ENCODE measurements around the gene OPN3. TPM values are rescaled to one million over a fixed set of nuclear protein-coding genes. Genes with fewer than 3 reads are reported as not detected.

Gene OPN3
- total and polyA plus RNA-seq, 9 of the 15 experiments (the other 6 are each of a cell fraction or from before 2014, with no cell fraction given), result 4.2 to 34.6 (median 17.0) TPM

DNA sequence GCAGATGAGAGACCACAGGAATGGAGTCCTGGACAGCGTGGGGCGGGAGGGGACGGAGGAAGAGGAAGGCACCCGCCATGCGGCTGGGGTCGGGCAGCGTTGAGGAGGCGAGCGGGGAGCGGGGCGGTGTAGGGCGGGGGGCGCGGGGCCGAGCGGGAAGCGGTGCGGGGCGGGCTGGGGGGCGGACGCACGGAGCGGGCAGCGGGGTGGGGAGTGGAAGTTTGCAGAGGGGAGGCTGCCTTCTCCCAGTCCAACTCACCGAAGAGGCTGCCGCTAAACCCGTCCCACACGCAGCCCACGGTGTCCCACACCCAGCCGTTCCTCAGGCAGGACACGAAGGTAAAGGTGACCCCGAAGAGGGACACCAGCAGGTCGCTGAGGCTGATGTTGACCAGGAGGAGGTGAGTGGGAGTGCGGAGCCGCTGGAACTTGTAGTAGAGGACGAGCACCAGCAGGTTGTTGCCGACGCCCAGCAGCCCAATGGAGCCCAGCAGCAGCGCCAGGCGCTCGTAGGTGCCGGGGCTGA is 483 bp downstream of the OPN3 start (continued):
- TF ChIP-seq, protein P1, sequence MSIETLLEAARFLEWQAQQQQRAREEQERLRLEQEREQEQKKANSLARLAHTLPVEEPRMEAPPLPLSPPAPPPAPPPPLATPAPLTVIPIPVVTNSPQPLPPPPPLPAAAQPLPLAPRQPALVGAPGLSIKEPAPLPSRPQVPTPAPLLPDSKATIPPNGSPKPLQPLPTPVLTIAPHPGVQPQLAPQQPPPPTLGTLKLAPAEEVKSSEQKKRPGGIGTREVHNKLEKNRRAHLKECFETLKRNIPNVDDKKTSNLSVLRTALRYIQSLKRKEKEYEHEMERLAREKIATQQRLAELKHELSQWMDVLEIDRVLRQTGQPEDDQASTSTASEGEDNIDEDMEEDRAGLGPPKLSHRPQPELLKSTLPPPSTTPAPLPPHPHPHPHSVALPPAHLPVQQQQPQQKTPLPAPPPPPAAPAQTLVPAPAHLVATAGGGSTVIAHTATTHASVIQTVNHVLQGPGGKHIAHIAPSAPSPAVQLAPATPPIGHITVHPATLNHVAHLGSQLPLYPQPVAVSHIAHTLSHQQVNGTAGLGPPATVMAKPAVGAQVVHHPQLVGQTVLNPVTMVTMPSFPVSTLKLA (conservative IDR thresholded peaks at IDR 0.05), result 0 out of 4 replicates have a peak, but pooled peaks of 1 of the 2 experiments have one; percentile 2
- TF ChIP-seq, protein P2, sequence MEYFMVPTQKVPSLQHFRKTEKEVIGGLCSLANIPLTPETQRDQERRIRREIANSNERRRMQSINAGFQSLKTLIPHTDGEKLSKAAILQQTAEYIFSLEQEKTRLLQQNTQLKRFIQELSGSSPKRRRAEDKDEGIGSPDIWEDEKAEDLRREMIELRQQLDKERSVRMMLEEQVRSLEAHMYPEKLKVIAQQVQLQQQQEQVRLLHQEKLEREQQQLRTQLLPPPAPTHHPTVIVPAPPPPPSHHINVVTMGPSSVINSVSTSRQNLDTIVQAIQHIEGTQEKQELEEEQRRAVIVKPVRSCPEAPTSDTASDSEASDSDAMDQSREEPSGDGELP (CRISPR knock-in tag; IDR thresholded peaks at IDR 0.05; ENCODE audit: borderline replicate concordance), result peak; percentile 37; the same call in 1 of the 2 replicates
- no peak for TF ChIP-seq RAD21 (CRISPR knock-in tag; conservative IDR thresholded peaks at IDR 0.05 in 1 of 2, IDR thresholded peaks at IDR 0.05 in 1 of 2)
- TF ChIP-seq NUFIP1 (IDR thresholded peaks at IDR 0.05; ENCODE audit: partially characterized antibody), result no peak
- TF ChIP-seq, protein P3, sequence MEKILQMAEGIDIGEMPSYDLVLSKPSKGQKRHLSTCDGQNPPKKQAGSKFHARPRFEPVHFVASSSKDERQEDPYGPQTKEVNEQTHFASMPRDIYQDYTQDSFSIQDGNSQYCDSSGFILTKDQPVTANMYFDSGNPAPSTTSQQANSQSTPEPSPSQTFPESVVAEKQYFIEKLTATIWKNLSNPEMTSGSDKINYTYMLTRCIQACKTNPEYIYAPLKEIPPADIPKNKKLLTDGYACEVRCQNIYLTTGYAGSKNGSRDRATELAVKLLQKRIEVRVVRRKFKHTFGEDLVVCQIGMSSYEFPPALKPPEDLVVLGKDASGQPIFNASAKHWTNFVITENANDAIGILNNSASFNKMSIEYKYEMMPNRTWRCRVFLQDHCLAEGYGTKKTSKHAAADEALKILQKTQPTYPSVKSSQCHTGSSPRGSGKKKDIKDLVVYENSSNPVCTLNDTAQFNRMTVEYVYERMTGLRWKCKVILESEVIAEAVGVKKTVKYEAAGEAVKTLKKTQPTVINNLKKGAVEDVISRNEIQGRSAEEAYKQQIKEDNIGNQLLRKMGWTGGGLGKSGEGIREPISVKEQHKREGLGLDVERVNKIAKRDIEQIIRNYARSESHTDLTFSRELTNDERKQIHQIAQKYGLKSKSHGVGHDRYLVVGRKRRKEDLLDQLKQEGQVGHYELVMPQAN (IDR thresholded peaks at IDR 0.05; ENCODE audit: borderline replicate concordance), result 0 out of 2 replicates have a peak, but pooled peaks have one; percentile 28
- TF ChIP-seq ZNF436 (CRISPR knock-in tag; IDR thresholded peaks at IDR 0.05), result no peak
- TF ChIP-seq CHD1 (IDR thresholded peaks at IDR 0.05; ENCODE audit: low read length), result peak; percentile 71
- no peak for TF ChIP-seq ARID2 (IDR thresholded peaks at IDR 0.05)
- TF ChIP-seq HDAC1 (IDR thresholded peaks at IDR 0.05), result peak in 1 of 2 experiments; percentile 53; a peak in 1 of 4 replicates
- TF ChIP-seq, protein P4, sequence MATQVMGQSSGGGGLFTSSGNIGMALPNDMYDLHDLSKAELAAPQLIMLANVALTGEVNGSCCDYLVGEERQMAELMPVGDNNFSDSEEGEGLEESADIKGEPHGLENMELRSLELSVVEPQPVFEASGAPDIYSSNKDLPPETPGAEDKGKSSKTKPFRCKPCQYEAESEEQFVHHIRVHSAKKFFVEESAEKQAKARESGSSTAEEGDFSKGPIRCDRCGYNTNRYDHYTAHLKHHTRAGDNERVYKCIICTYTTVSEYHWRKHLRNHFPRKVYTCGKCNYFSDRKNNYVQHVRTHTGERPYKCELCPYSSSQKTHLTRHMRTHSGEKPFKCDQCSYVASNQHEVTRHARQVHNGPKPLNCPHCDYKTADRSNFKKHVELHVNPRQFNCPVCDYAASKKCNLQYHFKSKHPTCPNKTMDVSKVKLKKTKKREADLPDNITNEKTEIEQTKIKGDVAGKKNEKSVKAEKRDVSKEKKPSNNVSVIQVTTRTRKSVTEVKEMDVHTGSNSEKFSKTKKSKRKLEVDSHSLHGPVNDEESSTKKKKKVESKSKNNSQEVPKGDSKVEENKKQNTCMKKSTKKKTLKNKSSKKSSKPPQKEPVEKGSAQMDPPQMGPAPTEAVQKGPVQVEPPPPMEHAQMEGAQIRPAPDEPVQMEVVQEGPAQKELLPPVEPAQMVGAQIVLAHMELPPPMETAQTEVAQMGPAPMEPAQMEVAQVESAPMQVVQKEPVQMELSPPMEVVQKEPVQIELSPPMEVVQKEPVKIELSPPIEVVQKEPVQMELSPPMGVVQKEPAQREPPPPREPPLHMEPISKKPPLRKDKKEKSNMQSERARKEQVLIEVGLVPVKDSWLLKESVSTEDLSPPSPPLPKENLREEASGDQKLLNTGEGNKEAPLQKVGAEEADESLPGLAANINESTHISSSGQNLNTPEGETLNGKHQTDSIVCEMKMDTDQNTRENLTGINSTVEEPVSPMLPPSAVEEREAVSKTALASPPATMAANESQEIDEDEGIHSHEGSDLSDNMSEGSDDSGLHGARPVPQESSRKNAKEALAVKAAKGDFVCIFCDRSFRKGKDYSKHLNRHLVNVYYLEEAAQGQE (IDR thresholded peaks at IDR 0.05; ENCODE audit: borderline replicate concordance), result no peak
- TF ChIP-seq, protein P4 (CRISPR knock-in tag; IDR thresholded peaks at IDR 0.05; ENCODE audit: low read depth), result peak; percentile 69; the same call in 1 of the 2 replicates
- no peak for TF ChIP-seq SLC30A9 (CRISPR knock-in tag; IDR thresholded peaks at IDR 0.05)
- TF ChIP-seq MAZ (CRISPR knock-in tag; conservative IDR thresholded peaks at IDR 0.05 in 1 of 2, IDR thresholded peaks at IDR 0.05 in 1 of 2), result peak in 1 of 2 experiments; percentile 42; a peak in 2 of 4 replicates
- TF ChIP-seq RBBP5 (IDR thresholded peaks at IDR 0.05; ENCODE audit: borderline replicate concordance, insufficient read depth, low read length, poor library complexity, severe bottlenecking), result peak; percentile 89
